ENCODE measurements around the gene RRM2.

DNA sequence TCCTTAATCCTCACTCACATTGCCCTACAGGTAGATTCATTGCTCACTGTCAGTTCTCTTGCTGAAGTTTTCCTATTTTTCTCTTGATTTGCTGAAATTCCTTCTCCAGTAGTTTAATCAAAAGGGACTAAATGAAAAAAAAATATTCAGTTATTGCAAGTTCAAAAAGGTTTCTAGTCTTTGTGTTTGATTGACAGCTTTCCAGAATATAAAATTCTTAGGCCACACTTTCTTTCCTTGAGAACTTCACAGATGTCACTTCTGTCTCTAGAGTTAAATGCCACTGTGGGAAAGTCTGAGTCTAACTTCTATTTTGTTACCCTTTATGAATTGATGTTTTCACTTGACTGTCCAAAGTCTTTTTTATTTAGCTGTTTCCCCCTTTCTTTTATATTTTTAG, 25.7 kb downstream of the RRM2 start:
- TF ChIP-seq POLR2AphosphoS5 (IDR thresholded peaks at IDR 0.05; ENCODE audit: low read depth) (no peak), EZH2 (IDR thresholded peaks at IDR 0.05; ENCODE audit: low read depth, unreplicated experiment) (no peak), EZH2phosphoT487 (IDR thresholded peaks at IDR 0.05; ENCODE audit: unreplicated experiment) (no peak), ZNF331 (CRISPR knock-in tag; IDR thresholded peaks at IDR 0.05; ENCODE audit: low read depth) (no peak), CREB1 (CRISPR knock-in tag; IDR thresholded peaks at IDR 0.05; ENCODE audit: low read depth) (no peak), STAT1 (IDR thresholded peaks at IDR 0.05; ENCODE audit: unreplicated experiment) (no peak)
- TF ChIP-seq, protein P1, sequence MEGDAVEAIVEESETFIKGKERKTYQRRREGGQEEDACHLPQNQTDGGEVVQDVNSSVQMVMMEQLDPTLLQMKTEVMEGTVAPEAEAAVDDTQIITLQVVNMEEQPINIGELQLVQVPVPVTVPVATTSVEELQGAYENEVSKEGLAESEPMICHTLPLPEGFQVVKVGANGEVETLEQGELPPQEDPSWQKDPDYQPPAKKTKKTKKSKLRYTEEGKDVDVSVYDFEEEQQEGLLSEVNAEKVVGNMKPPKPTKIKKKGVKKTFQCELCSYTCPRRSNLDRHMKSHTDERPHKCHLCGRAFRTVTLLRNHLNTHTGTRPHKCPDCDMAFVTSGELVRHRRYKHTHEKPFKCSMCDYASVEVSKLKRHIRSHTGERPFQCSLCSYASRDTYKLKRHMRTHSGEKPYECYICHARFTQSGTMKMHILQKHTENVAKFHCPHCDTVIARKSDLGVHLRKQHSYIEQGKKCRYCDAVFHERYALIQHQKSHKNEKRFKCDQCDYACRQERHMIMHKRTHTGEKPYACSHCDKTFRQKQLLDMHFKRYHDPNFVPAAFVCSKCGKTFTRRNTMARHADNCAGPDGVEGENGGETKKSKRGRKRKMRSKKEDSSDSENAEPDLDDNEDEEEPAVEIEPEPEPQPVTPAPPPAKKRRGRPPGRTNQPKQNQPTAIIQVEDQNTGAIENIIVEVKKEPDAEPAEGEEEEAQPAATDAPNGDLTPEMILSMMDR (conservative IDR thresholded peaks at IDR 0.05; ENCODE audit: low read depth in 2 of 2): no peak
- TF ChIP-seq, protein P2, sequence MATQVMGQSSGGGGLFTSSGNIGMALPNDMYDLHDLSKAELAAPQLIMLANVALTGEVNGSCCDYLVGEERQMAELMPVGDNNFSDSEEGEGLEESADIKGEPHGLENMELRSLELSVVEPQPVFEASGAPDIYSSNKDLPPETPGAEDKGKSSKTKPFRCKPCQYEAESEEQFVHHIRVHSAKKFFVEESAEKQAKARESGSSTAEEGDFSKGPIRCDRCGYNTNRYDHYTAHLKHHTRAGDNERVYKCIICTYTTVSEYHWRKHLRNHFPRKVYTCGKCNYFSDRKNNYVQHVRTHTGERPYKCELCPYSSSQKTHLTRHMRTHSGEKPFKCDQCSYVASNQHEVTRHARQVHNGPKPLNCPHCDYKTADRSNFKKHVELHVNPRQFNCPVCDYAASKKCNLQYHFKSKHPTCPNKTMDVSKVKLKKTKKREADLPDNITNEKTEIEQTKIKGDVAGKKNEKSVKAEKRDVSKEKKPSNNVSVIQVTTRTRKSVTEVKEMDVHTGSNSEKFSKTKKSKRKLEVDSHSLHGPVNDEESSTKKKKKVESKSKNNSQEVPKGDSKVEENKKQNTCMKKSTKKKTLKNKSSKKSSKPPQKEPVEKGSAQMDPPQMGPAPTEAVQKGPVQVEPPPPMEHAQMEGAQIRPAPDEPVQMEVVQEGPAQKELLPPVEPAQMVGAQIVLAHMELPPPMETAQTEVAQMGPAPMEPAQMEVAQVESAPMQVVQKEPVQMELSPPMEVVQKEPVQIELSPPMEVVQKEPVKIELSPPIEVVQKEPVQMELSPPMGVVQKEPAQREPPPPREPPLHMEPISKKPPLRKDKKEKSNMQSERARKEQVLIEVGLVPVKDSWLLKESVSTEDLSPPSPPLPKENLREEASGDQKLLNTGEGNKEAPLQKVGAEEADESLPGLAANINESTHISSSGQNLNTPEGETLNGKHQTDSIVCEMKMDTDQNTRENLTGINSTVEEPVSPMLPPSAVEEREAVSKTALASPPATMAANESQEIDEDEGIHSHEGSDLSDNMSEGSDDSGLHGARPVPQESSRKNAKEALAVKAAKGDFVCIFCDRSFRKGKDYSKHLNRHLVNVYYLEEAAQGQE (IDR thresholded peaks at IDR 0.05; ENCODE audit: unreplicated experiment): no peak
- TF ChIP-seq, protein P3, sequence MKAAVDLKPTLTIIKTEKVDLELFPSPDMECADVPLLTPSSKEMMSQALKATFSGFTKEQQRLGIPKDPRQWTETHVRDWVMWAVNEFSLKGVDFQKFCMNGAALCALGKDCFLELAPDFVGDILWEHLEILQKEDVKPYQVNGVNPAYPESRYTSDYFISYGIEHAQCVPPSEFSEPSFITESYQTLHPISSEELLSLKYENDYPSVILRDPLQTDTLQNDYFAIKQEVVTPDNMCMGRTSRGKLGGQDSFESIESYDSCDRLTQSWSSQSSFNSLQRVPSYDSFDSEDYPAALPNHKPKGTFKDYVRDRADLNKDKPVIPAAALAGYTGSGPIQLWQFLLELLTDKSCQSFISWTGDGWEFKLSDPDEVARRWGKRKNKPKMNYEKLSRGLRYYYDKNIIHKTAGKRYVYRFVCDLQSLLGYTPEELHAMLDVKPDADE (IDR thresholded peaks at IDR 0.05): no peak
